BLaER1 (cell line): ENCODE measurements around the gene AFAP1L2.

Source experiments
- H3K27ac ChIP-seq: shearing (Covaris generic); formaldehyde crosslinking; 2 replicates; pipeline ENCODE4 v1.8.1; 2022
- H3K27me3 ChIP-seq: shearing (Covaris generic); formaldehyde crosslinking; 2 replicates; pipeline ENCODE4 v1.8.1; 2022
- H3K36me3 ChIP-seq: shearing (Covaris generic); formaldehyde crosslinking; 2 replicates; pipeline ENCODE4 v1.8.1; 2022
- H3K4me1 ChIP-seq: shearing (Covaris generic); formaldehyde crosslinking; 2 replicates; pipeline ENCODE4 v1.8.1; 2022
- H3K4me2 ChIP-seq: shearing (Covaris generic); formaldehyde crosslinking; 2 replicates; pipeline ENCODE4 v1.8.1; 2022
- H3K4me3 ChIP-seq: shearing (Covaris generic); formaldehyde crosslinking; 2 replicates; pipeline ENCODE4 v1.8.1; 2022
- H3K9ac ChIP-seq: shearing (Covaris generic); formaldehyde crosslinking; 2 replicates; pipeline ENCODE4 v1.8.1; 2022
- H3K9me3 ChIP-seq: shearing (Covaris generic); formaldehyde crosslinking; 2 replicates; pipeline ENCODE4 v1.8.1; 2022
- H4K20me1 ChIP-seq: shearing (Covaris generic); formaldehyde crosslinking; 2 replicates; pipeline ENCODE4 v1.8.1; 2022
- Cebpa-rat ChIP-seq: shearing (Covaris generic); IDR thresholded peaks from 2 replicates; pipeline ENCODE4 v1.8.1; 2022

Gene AFAP1L2

DNA sequence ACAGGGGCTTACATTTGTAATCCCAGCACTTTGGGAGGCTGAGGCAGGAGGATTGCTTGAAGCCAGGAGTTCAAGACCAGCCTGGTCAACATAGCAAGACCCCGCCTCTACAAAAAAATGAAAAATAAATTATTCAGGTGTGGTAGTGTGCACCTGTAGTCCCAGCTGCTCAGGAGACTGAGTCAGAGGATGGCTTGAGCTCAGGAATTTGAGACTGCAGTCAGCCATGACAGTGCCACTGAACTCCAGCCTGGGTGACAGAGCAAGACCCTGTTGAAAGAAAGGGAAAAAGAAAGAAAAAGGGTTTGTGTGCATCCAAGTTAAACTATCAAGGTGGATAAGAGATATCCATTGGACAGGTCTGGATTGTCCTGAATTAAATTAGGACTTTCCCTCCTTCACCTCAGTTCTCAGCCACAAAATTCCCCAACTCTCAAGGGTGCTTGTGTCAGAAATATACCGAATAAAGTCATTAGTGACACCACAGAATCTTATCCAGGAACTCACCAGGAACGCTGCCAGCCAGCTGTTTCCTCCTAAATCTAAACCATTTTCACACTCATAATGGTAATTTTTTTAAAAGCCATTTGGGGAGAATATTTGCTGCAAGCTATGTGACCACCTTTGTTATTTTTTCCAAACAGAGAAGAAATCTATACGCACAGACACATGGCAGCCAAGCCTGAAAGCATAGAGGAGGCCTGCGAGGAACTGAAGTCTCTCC, 12.0 kb downstream of the AFAP1L2 start:
- Histone ChIP-seq H3K9me3 (no peaks in the 10 kb centered on the region), H3K9ac (no peak overlapping the region), H4K20me1 (no peaks in the 10 kb centered on the region), H3K27me3 (no peaks in the 10 kb centered on the region), H3K4me2 (peak overlapping the region; percentile 1; the same call in 1 of the 2 replicates), H3K4me1 (peaks cover 39% of the 10 kb centered on the region), H3K27ac (no peak overlapping the region), H3K4me3 (no peak overlapping the region), H3K36me3 (no peaks in the 10 kb centered on the region)
- TF ChIP-seq Cebpa-rat = no peak

- peaks cover 34% of the 10 kb centered on the region for H3K4me1 ChIP-seq
- no peak overlapping the region for H3K4me2 ChIP-seq
- H3K4me3 ChIP-seq = no peak overlapping the region
- H3K27me3 ChIP-seq = no peaks in the 10 kb centered on the region
- no peak for TF ChIP-seq Cebpa-rat
- H3K9me3 ChIP-seq = no peaks in the 10 kb centered on the region
- no peaks in the 10 kb centered on the region for H4K20me1 ChIP-seq
- no peak overlapping the region for H3K27ac ChIP-seq
- H3K9ac ChIP-seq = no peak overlapping the region
- no peaks in the 10 kb centered on the region for H3K36me3 ChIP-seq
Measured at GRCh38 chr10:114391599-114391998, 12.7 kb downstream of the AFAP1L2 start.

DNA sequence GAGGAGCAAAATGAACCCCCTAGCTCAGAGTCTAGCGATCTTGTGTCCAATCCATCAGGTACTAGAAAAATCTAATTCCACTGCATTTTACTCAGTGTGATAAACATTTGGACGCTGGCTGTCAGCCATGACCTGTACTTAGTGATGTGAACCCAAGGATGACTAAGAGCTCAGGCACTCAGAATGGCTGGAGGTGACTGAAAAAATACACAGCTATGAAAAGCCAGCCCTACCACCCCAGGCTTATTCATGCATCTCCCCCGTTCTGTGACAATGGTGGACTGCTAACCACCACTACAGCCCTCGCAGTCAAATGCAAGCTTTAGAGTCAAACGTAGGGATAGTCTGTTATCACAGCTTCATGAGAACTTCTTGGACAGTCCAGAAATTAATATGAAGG, 14.9 kb downstream of the AFAP1L2 start:
- Histone ChIP-seq H3K27me3 (no peaks in the 10 kb centered on the region), H3K4me2 (no peak overlapping the region), H3K9ac (no peak overlapping the region), H3K4me3 (no peak overlapping the region), H3K36me3 (no peaks in the 10 kb centered on the region), H4K20me1 (no peaks in the 10 kb centered on the region), H3K27ac (no peak overlapping the region), H3K4me1 (peaks cover 18% of the 10 kb centered on the region), H3K9me3 (no peaks in the 10 kb centered on the region)
- TF ChIP-seq Cebpa-rat = no peak

- Histone ChIP-seq H3K36me3 (no peaks in the 10 kb centered on the region), H3K27ac (no peak overlapping the region), H3K9me3 (no peaks in the 10 kb centered on the region), H4K20me1 (no peaks in the 10 kb centered on the region), H3K4me3 (no peak overlapping the region), H3K4me1 (peaks cover 10% of the 10 kb centered on the region; the same call in 1 of the 2 replicates), H3K9ac (no peak overlapping the region), H3K4me2 (no peak overlapping the region), H3K27me3 (no peaks in the 10 kb centered on the region)
- no peak for TF ChIP-seq Cebpa-rat
Measured at GRCh38 chr10:114388275-114388674, 16.0 kb downstream of the AFAP1L2 start.

DNA sequence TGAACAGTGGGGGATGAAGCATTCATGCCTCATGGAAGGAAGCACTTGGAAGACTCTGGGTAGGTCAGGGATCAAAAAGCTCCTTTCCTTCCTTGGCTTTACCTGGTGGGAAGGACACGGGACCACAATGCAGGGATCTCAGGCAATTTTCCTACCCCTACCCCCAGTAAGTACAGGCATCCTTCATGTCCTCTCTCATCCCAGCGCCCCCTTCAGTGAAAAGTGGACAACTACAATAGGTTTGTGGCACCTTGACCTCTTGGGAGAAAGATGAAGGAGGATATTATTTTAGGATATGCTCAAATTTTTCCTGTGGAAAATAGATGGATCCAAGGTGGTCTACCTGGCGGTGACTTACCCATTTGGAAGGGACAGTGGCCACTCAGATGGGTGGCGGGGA, 16.5 kb downstream of the AFAP1L2 start:
- no peak for TF ChIP-seq Cebpa-rat
- no peak overlapping the region for H3K4me3 ChIP-seq
- no peaks in the 10 kb centered on the region for H3K9me3 ChIP-seq
- no peak overlapping the region for H3K27ac ChIP-seq
- no peaks in the 10 kb centered on the region for H3K27me3 ChIP-seq
- H3K9ac ChIP-seq = no peak overlapping the region
- no peaks in the 10 kb centered on the region for H4K20me1 ChIP-seq
- H3K4me2 ChIP-seq = no peak overlapping the region
- H3K36me3 ChIP-seq = no peaks in the 10 kb centered on the region
- peaks cover 10% of the 10 kb centered on the region; the same call in 1 of the 2 replicates for H3K4me1 ChIP-seq

DNA sequence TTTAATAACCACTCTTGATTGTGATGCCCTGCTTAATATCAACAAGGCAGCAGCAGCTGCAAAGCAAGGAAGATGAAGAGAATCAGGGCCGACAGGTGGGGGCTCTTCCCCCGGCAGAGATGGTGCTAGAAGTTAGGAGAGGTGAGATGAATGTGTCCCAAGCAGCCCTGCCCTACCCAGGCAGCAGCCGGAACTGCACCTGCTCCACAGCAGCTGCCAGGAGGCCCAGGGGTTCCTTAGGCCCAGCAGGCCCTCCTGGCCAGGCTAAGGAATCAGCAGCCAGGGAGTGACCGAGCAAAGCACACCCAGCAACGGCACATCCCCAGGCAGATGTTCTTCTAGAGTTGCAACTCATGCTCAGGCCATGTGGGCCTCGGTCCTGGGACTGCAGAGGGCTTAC, 17.9 kb downstream of the AFAP1L2 start:
- Histone ChIP-seq H4K20me1 (no peaks in the 10 kb centered on the region), H3K27me3 (no peaks in the 10 kb centered on the region), H3K4me3 (no peak overlapping the region), H3K4me1 (no peaks in the 10 kb centered on the region), H3K9ac (no peak overlapping the region), H3K4me2 (no peak overlapping the region), H3K27ac (no peak overlapping the region), H3K9me3 (no peaks in the 10 kb centered on the region), H3K36me3 (no peaks in the 10 kb centered on the region)
- TF ChIP-seq Cebpa-rat = no peak

GRCh38 chr10:114385557-114385956, 18.7 kb downstream of the AFAP1L2 start:
- no peak for TF ChIP-seq Cebpa-rat
- Histone ChIP-seq H3K4me3 (no peak overlapping the region), H3K9ac (no peak overlapping the region), H3K4me2 (no peak overlapping the region), H3K36me3 (no peaks in the 10 kb centered on the region), H4K20me1 (no peaks in the 10 kb centered on the region), H3K27ac (no peak overlapping the region), H3K27me3 (no peaks in the 10 kb centered on the region), H3K4me1 (no peaks in the 10 kb centered on the region), H3K9me3 (no peaks in the 10 kb centered on the region)

- TF ChIP-seq Cebpa-rat = no peak
- H3K4me2 ChIP-seq = no peak overlapping the region
- no peaks in the 10 kb centered on the region for H3K27me3 ChIP-seq
- H3K9me3 ChIP-seq = no peaks in the 10 kb centered on the region
- no peak overlapping the region for H3K27ac ChIP-seq
- no peaks in the 10 kb centered on the region for H3K4me1 ChIP-seq
- no peaks in the 10 kb centered on the region for H3K36me3 ChIP-seq
- H3K9ac ChIP-seq = no peak overlapping the region
- no peaks in the 10 kb centered on the region for H4K20me1 ChIP-seq
- no peak overlapping the region for H3K4me3 ChIP-seq
Measured at GRCh38 chr10:114384601-114385000, 19.7 kb downstream of the AFAP1L2 start.

DNA sequence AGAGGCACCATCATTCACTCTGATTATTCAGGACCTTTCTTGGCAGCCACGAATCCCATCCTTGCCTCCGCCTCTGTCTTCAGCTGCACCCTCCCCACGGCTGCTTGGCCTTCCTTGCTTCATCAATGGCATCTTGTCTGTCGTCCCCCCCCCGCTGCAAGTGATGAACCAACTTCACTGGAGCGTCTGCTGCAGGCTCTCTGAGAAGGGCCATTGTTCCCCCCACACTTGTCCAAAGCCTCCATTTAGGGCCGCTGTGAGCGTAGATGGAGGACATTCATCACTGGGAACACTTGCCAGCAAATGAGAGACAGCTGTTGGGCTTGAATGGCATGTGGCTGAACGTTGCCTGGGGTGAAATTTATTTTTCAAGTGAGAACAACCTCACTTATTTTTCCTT, 20.1 kb downstream of the AFAP1L2 start:
- Histone ChIP-seq H4K20me1 (no peaks in the 10 kb centered on the region), H3K9ac (no peak overlapping the region), H3K27ac (no peak overlapping the region), H3K4me3 (no peak overlapping the region), H3K4me1 (no peaks in the 10 kb centered on the region), H3K27me3 (no peaks in the 10 kb centered on the region), H3K9me3 (no peaks in the 10 kb centered on the region), H3K36me3 (no peaks in the 10 kb centered on the region), H3K4me2 (no peak overlapping the region)
- TF ChIP-seq Cebpa-rat = no peak

DNA sequence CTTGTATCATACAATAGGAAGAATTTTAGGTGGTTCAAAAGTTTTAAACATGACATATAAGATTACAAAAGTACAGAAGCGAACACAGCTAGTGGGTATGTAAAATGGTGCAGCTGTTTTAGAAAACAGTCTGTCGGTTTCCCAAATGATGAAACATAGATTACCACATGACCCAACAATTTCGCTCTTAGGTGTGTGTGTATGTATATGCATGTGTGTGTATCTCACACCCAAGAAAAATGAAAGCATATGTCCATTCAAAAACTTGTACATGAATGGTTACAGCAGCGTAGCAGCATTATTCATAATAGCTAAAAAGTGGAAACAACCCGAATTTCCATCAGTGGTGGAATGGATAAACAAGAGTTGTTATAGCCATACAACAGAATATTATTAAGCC, 23.5 kb downstream of the AFAP1L2 start:
- no peak overlapping the region for H3K9ac ChIP-seq
- no peaks in the 10 kb centered on the region for H3K36me3 ChIP-seq
- no peak overlapping the region for H3K27ac ChIP-seq
- H3K4me2 ChIP-seq = no peak overlapping the region
- H3K4me1 ChIP-seq = no peaks in the 10 kb centered on the region
- H3K9me3 ChIP-seq = no peaks in the 10 kb centered on the region
- no peak for TF ChIP-seq Cebpa-rat
- H3K27me3 ChIP-seq = no peaks in the 10 kb centered on the region
- no peaks in the 10 kb centered on the region for H4K20me1 ChIP-seq
- no peak overlapping the region for H3K4me3 ChIP-seq

DNA sequence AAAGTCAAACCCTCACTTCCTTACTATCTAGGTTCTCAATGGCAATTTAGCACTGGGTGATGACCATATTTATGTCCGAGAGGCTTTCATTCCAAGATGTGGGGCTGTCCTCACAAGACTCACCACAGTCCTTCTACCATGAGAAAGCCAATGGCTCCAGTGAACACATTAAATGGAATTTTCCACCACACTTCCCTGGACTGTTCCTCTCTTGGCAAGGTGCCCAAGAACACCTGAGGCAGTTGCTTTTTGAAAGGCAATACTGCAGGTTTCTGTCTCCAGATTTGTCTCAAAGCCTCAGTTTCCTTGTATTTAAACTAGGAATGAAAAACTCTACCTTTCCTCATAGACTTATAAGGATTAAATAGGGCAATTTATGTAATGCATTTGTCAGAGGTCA, 24.2 kb downstream of the AFAP1L2 start:
- Histone ChIP-seq H3K27ac (no peak overlapping the region), H3K27me3 (no peaks in the 10 kb centered on the region), H3K4me2 (no peak overlapping the region), H3K9me3 (no peaks in the 10 kb centered on the region), H4K20me1 (no peaks in the 10 kb centered on the region), H3K36me3 (no peaks in the 10 kb centered on the region), H3K4me3 (no peak overlapping the region), H3K4me1 (no peaks in the 10 kb centered on the region), H3K9ac (no peak overlapping the region)
- TF ChIP-seq Cebpa-rat = no peak
